ENCODE results near the gene COL9A1.

DNA sequence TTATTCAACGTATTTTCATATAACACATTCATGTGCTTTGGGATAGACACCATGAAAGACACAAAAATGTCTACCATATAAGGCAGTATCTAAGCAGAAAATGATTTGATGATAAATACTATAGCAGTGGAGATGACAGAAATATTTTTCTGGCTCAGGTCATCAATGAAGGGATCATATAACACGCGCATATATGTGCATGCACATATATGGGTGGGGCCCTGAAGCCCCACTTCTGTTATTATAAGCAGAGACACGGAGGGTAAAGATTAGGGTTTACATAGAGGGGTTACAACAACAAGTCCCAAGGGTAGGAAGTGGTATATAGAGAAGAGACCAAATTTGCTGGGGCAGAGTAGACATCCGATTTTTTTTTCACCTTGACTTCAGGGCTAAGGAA is 16.0 kb downstream of the COL9A1 start:
- TF ChIP-seq, protein P1, sequence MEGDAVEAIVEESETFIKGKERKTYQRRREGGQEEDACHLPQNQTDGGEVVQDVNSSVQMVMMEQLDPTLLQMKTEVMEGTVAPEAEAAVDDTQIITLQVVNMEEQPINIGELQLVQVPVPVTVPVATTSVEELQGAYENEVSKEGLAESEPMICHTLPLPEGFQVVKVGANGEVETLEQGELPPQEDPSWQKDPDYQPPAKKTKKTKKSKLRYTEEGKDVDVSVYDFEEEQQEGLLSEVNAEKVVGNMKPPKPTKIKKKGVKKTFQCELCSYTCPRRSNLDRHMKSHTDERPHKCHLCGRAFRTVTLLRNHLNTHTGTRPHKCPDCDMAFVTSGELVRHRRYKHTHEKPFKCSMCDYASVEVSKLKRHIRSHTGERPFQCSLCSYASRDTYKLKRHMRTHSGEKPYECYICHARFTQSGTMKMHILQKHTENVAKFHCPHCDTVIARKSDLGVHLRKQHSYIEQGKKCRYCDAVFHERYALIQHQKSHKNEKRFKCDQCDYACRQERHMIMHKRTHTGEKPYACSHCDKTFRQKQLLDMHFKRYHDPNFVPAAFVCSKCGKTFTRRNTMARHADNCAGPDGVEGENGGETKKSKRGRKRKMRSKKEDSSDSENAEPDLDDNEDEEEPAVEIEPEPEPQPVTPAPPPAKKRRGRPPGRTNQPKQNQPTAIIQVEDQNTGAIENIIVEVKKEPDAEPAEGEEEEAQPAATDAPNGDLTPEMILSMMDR (IDR thresholded peaks at IDR 0.05; ENCODE audit: low read depth, low read length, poor library complexity, severe bottlenecking), result no peak
- TF ChIP-seq EZH2phosphoT487 (IDR thresholded peaks at IDR 0.05; ENCODE audit: borderline replicate concordance, low read length), result no peak
